ENCODE results near the gene LRRC75A. TPM values are rescaled to one million over a fixed set of nuclear protein-coding genes. Genes with fewer than 3 reads are reported as not detected.

LRRC75A gene
- total RNA-seq, 3 donors from 2014 or later, result 1.5 to 3.3 (median 1.6) TPM

DNA sequence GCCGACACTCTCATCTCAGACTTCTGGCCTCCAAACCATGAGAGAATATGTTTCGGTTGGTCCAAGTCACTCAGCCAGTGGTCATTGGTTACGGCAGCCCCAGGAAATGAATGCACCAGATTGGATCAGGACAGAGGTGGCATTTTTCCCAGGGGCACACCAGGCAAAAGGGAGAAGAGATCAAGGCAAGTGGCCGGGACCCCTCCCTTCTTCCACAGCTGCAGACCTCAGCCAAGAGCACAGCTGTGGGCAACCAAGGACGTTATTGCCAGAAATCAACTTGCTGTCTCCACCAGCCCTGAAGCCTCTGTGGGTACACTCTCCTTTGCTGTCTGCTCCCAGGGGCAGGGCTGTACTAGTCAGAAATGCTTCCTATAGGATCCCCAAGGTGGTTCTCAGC, 20.7 kb downstream of the LRRC75A start:
- no peak overlapping the region for H3K4me3 ChIP-seq
- H3K27me3 ChIP-seq, result no peaks in the 10 kb centered on the region
- intact Hi-C loops (cut with DNase I; ENCODE audit: low total_unique reads), result no loop called here
- no peak for DNase-seq (ENCODE audit: low spot score in 2 of 2)
- H3K9me3 ChIP-seq, result no peaks in the 10 kb centered on the region
- H3K27ac ChIP-seq, result no peak overlapping the region
- no peaks in the 10 kb centered on the region for H3K36me3 ChIP-seq
- no peaks in the 10 kb centered on the region for H3K4me1 ChIP-seq
- TF ChIP-seq, protein P1, sequence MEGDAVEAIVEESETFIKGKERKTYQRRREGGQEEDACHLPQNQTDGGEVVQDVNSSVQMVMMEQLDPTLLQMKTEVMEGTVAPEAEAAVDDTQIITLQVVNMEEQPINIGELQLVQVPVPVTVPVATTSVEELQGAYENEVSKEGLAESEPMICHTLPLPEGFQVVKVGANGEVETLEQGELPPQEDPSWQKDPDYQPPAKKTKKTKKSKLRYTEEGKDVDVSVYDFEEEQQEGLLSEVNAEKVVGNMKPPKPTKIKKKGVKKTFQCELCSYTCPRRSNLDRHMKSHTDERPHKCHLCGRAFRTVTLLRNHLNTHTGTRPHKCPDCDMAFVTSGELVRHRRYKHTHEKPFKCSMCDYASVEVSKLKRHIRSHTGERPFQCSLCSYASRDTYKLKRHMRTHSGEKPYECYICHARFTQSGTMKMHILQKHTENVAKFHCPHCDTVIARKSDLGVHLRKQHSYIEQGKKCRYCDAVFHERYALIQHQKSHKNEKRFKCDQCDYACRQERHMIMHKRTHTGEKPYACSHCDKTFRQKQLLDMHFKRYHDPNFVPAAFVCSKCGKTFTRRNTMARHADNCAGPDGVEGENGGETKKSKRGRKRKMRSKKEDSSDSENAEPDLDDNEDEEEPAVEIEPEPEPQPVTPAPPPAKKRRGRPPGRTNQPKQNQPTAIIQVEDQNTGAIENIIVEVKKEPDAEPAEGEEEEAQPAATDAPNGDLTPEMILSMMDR (IDR thresholded peaks at IDR 0.05), result no peak
- TF ChIP-seq POLR2A (IDR thresholded peaks at IDR 0.05) (no peak), POLR2AphosphoS5 (IDR thresholded peaks at IDR 0.05) (no peak)

DNA sequence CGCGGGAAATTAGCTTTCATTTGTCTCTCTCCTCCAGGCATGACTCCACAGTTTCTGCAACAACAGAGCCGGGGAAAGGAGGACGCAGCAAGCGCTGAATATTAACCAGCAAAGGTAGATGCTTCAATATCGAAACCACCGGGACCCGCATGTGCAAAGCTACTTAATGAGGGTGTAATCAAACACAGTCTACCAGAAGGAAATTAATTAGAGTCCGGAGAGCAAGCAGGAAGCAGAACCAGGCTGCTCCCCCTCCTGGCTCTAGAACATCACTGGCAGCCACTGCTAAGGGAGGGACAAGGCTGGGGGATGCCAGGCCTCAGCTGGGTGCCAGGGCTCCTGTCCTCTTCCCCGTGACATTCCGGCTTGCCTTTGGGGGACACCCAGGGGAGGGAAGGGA, 21.7 kb downstream of the LRRC75A start:
- TF ChIP-seq, protein P1 (IDR thresholded peaks at IDR 0.05), result no peak
- TF ChIP-seq POLR2A (IDR thresholded peaks at IDR 0.05), result no peak
- no peak for TF ChIP-seq POLR2AphosphoS5 (IDR thresholded peaks at IDR 0.05)
- H3K36me3 ChIP-seq, result no peaks in the 10 kb centered on the region
- no peak for DNase-seq (ENCODE audit: low spot score in 2 of 2)
- H3K4me1 ChIP-seq, result no peaks in the 10 kb centered on the region
- H3K9me3 ChIP-seq, result no peaks in the 10 kb centered on the region
- H3K27ac ChIP-seq, result peak overlapping the region in 1 of 2 donors; percentile 14
- H3K4me3 ChIP-seq, result peak overlapping the region in 1 of 3 donors; percentile 38
- intact Hi-C loops (cut with DNase I; ENCODE audit: low total_unique reads), result no loop called here
- no peaks in the 10 kb centered on the region for H3K27me3 ChIP-seq

DNA sequence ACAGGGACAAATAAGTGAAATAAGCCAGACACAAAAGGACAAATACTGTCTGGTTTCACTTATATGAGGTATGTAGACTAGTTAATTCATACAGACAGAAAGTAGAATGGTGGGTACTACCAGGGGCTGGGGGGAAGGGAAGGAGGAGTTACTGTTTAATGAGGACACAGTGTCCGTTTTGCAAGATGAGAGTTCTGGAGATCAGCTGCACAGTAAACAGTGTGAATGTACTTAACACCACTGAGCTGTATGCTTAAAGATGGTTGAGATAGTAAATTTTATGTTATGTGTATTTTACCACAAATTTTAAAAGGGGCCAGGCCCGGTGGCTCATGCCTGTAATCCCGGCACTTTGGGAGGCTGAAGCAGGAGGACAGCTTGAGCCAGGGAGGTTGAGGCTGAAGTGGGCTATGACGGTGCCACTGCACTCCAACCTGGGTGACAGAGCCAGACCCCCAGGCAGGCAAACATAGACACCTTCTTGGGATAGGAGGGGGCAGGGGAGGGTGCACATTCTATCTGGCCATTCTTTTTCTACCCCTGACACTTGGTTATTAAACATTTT, 23.5 kb downstream of the LRRC75A start:
- DNase-seq (ENCODE audit: low spot score in 2 of 2), result no peak
- H3K36me3 ChIP-seq, result no peaks in the 10 kb centered on the region
- no peaks in the 10 kb centered on the region for H3K9me3 ChIP-seq
- intact Hi-C loops (cut with DNase I; ENCODE audit: low total_unique reads), result loop anchor here (10.0 kb wide), 1 partner anchor 46 kb away; no protein-coding TSS in a partner anchor
- no peak for TF ChIP-seq POLR2A (IDR thresholded peaks at IDR 0.05)
- TF ChIP-seq POLR2AphosphoS5 (IDR thresholded peaks at IDR 0.05), result no peak
- TF ChIP-seq, protein P1 (IDR thresholded peaks at IDR 0.05), result no peak
- H3K4me3 ChIP-seq, result no peak overlapping the region
- no peaks in the 10 kb centered on the region for H3K27me3 ChIP-seq
- no peak overlapping the region for H3K27ac ChIP-seq
- no peaks in the 10 kb centered on the region for H3K4me1 ChIP-seq

DNA sequence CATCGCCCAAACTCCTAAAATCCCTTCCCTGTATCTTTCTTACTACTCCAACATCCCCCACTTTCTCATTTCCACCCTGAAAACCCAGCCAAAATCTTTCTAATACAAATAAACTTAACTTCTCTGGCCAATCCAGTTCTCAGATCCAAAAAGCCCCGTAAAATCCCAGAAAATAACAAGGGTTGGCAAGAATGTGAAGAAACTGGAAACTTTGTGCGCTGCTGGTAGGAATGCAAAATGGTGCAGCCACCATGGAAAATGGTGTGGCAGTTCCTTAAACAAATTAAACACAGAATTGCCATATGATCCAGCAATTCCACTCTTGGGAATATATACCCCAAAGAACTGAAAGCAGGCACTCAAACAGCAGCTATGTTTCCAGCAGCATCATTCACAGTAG, 24.1 kb downstream of the LRRC75A start:
- Histone ChIP-seq H3K27ac (no peak overlapping the region), H3K36me3 (no peaks in the 10 kb centered on the region), H3K4me1 (no peaks in the 10 kb centered on the region), H3K9me3 (no peaks in the 10 kb centered on the region), H3K4me3 (no peak overlapping the region), H3K27me3 (no peaks in the 10 kb centered on the region)
- TF ChIP-seq POLR2AphosphoS5 (IDR thresholded peaks at IDR 0.05), result no peak
- no peak for TF ChIP-seq POLR2A (IDR thresholded peaks at IDR 0.05)
- TF ChIP-seq, protein P1 (IDR thresholded peaks at IDR 0.05), result no peak
- intact Hi-C loops (cut with DNase I; ENCODE audit: low total_unique reads), result loop anchor here (10.0 kb wide), 1 partner anchor 47 kb away; no protein-coding TSS in a partner anchor
- DNase-seq (ENCODE audit: low spot score in 2 of 2), result no peak

DNA sequence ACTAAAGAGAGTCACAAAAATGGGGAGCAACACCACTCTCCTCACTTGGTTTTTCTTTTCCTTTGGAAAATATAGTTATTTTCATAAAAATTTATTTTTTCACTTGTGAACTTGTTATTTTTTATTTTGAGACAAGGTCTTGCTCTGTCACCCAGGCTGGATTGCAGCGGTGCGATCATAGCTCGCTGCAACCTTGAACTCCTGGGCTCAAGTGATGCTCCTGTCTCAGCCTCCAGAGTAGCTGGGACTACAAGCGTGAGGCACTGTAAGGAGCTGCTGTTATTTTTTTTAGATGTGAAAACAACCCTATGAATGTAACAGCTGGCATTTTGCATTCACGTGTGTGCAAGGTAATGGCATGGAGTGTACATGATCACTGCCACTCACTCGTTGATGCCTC, 24.9 kb downstream of the LRRC75A start:
- no peak overlapping the region for H3K27ac ChIP-seq
- no peaks in the 10 kb centered on the region for H3K9me3 ChIP-seq
- H3K36me3 ChIP-seq, result no peaks in the 10 kb centered on the region
- no peak overlapping the region for H3K4me3 ChIP-seq
- no peak for DNase-seq (ENCODE audit: low spot score in 2 of 2)
- no peaks in the 10 kb centered on the region for H3K4me1 ChIP-seq
- intact Hi-C loops (cut with DNase I; ENCODE audit: low total_unique reads), result loop anchor here (10.0 kb wide), 1 partner anchor 48 kb away; no protein-coding TSS in a partner anchor
- no peak for TF ChIP-seq POLR2A (IDR thresholded peaks at IDR 0.05)
- TF ChIP-seq POLR2AphosphoS5 (IDR thresholded peaks at IDR 0.05), result no peak
- TF ChIP-seq, protein P1 (IDR thresholded peaks at IDR 0.05), result no peak
- no peaks in the 10 kb centered on the region for H3K27me3 ChIP-seq
